T-cell (primary cell): Measurements from ENCODE around the gene LRIG3. TPM values are rescaled to one million over a fixed set of nuclear protein-coding genes. Genes with fewer than 3 reads are reported as not detected.
"Not testable (repeated sequence)": the region's sequence is repeated elsewhere in the genome, so short reads cannot be mapped to it uniquely, and the experiment has no call there.

Experiments used
- ATAC-seq, 4 experiments: fragments of 200-7000 bp in 3 of 4; fragments of 150-1000 bp in 1 of 4; cut with Tn5 transposase; replicated peaks in 1 of 4; 1 replicate in 3 of 4; 2 replicates in 1 of 4; pipeline ENCODE4 v1.10.0; 2021; ENCODE audit warnings: moderate library complexity in 3 of 4, mild to moderate bottlenecking in 2 of 4, moderate number of reproducible peaks in 1 of 4
- CTCF ChIA-PET, 2 donors: fragments of 300-600 bp; sonication (Branson Sonifier 250); formaldehyde crosslinking; loops; one replicate each; lab custom pipeline; 2022; ENCODE audit warnings: antibody characterized with exemption in 2 of 2; lab: Charles Lee
- POLR2A ChIA-PET, 2 donors: fragments of 300-600 bp; sonication (Branson Sonifier 250); formaldehyde crosslinking; loops; one replicate each; lab custom pipeline; 2022; ENCODE audit warnings: antibody characterized with exemption in 2 of 2; lab: Charles Lee
- DNase-seq, 35 experiments: peaks; one replicate each; pipeline versions ENCODE4 v3.0.0 to v3.0.0-alpha.2; 2013 to 2023
- H3K27ac ChIP-seq: one replicate; pipeline ENCODE4 v1.5.1; 2013; ENCODE audit warnings: low read length
- H3K27me3 ChIP-seq, 2 experiments: replicated peaks in 1 of 2; 1 replicate in 1 of 2; 2 replicates in 1 of 2; pipeline versions ENCODE4 v1.6.1 to v1.7.0; 2013; ENCODE audit warnings: low read length in 1 of 2, mixed read lengths in 1 of 2; ENCODE audit not compliant: control insufficient read depth in 2 of 2, insufficient read depth in 2 of 2; ENCODE audit errors: extremely low read depth in 1 of 2
- H3K36me3 ChIP-seq, 2 donors: 1 replicate in 1 of 2; 2 replicates in 1 of 2; pipeline versions ENCODE4 v1.6.1 to v1.7.0; 2013; ENCODE audit warnings: low read length in 1 of 2; ENCODE audit not compliant: control insufficient read depth in 2 of 2, insufficient read depth in 1 of 2; ENCODE audit errors: extremely low read depth in 1 of 2
- H3K4me1 ChIP-seq, 2 experiments: 1 replicate in 1 of 2; 2 replicates in 1 of 2; pipeline versions ENCODE4 v1.6.1 to v1.7.0; 2013; ENCODE audit warnings: low read length in 2 of 2, mixed read lengths in 1 of 2; ENCODE audit not compliant: insufficient read depth in 2 of 2, control insufficient read depth in 1 of 2; ENCODE audit errors: extremely low read depth in 1 of 2
- H3K4me3 ChIP-seq, 2 donors: 1 replicate in 1 of 2; 2 replicates in 1 of 2; pipeline versions ENCODE4 v1.5.1 to v1.7.0; 2013; ENCODE audit warnings: mild to moderate bottlenecking in 2 of 2, low read length in 1 of 2, moderate library complexity in 1 of 2; ENCODE audit not compliant: control insufficient read depth in 1 of 2; ENCODE audit errors: extremely low read depth in 1 of 2
- H3K9me3 ChIP-seq: 2 replicates; pipeline ENCODE4 v1.7.0; 2013
- H3K27ac Mint-ChIP-seq, 2 donors: one replicate each; pipeline ENCODE4 v1.8.0; 2020 to 2021; ENCODE audit warnings: mild to moderate bottlenecking in 2 of 2, mixed read lengths in 2 of 2
- H3K27me3 Mint-ChIP-seq, 2 donors: one replicate each; pipeline ENCODE4 v1.8.0; 2021 to 2022; ENCODE audit warnings: mixed read lengths in 2 of 2
- H3K36me3 Mint-ChIP-seq: one replicate; pipeline ENCODE4 v1.8.0; 2021; ENCODE audit warnings: mixed read lengths
- H3K4me1 Mint-ChIP-seq, 3 donors: one replicate each; pipeline ENCODE4 v1.8.0; 2020 to 2022; ENCODE audit warnings: mixed read lengths in 3 of 3, mild to moderate bottlenecking in 1 of 3
- H3K4me3 Mint-ChIP-seq, 3 donors: one replicate each; pipeline ENCODE4 v1.8.0; 2020 to 2022; ENCODE audit warnings: mild to moderate bottlenecking in 3 of 3, mixed read lengths in 3 of 3, moderate library complexity in 3 of 3
- H3K9me3 Mint-ChIP-seq, 3 donors: one replicate each; pipeline ENCODE4 v1.8.0; 2020 to 2022; ENCODE audit warnings: mixed read lengths in 3 of 3
- WGBS: methylation state at CpG from one replicate; pipeline ENCODE4 v1.1.5; 2013; ENCODE audit warnings: missing lambda C conversion rate; ENCODE audit not compliant: insufficient coverage; 5-methylcytosine and 5-hydroxymethylcytosine counted together
- total RNA-seq, 35 experiments: library from RNA in 6 of 35; stranded (reverse) in 6 of 35; fragments of 120-200 nt in 1 of 35; gene quantifications; one replicate each; pipeline versions ENCODE4 v1.2.1 to v1.2.4 and lab custom pipeline; 2013 to 2026

LRIG3 gene
- total RNA-seq, 5 donors from 2014 or later (not counting 1 experiment from before 2014, with no cell fraction given): 0.09 to 0.13 (median 0.12) TPM; not detected in 2

DNA sequence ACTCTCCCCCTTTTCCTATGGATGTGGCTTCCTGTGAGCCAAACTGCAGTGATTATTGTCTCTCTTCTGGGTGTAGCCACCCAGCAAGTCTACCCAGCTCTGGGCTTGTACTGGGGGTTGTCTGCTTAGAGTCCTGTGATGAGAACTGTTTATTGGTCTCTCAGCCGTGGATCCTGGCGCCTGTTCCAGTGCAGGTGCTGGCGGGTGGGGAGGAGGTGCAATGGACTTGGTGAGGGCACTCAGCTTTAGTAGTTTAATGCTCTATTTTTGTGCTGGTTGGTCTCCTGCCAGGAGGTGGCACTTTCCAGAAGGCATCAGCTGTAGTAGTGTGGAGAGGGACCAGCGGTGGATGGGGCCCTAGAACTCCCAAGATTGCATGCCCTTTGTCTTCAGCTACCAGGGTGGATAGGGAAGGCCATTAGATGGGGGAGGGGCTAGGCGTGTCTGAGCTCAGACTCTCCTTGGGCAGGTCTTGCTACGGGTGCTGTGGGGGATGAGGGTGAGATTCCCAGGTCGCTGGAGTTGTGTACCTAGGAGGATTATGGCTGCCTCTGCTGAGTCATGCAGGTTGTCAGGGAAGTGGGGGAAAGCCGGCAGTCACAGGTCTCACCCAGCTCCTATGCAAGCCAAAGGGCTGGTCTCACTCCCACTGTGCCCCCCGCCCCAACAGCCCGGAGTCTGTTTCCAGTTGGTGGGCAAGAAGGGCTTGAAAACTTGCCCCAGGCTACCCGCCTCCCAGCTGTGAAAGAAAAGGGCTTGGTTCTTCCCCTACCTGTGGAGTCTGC lies 29.8 kb upstream of the LRIG3 start:
- H3K36me3 Mint-ChIP-seq, H3K4me1 ChIP-seq, H3K4me3 Mint-ChIP-seq, H3K27ac Mint-ChIP-seq, ATAC-seq, H3K4me1 Mint-ChIP-seq, H3K36me3 ChIP-seq, DNase-seq, H3K4me3 ChIP-seq, H3K9me3 ChIP-seq, POLR2A ChIA-PET, H3K27ac ChIP-seq, CTCF ChIA-PET, H3K27me3 Mint-ChIP-seq, H3K27me3 ChIP-seq: not testable (repeated sequence)
- peaks cover 6 to 30% (median 18%) of the 10 kb centered on the region in 3 donors for H3K9me3 Mint-ChIP-seq
- WGBS: 69% methylated on average over 10 of the region's 11 CpGs

DNA sequence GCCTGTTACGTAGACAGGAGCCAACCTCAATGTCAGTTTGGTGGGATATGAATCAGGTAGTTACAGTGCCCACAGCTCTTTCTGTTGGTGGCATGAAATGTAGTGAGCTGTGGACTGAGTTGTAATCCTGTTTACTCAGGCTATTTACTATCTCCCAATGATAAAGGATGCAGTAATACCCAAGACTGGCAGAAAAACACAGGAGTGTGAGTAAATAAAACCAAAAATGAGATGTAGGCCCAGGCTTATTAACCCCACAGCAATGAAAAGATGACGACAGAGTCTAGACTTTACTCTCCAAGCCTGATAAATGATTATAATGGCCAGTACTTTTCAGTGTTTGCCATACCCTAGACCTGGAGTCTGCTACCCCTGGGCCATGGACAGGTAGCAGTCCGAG lies 22.8 kb upstream of the LRIG3 start:
- Histone ChIP-seq H3K4me1 (no peaks in the 10 kb centered on the region), H3K27me3 (no peaks in the 10 kb centered on the region), H3K27ac (no peak overlapping the region), H3K36me3 (no peaks in the 10 kb centered on the region), H3K4me3 (no peak overlapping the region), H3K9me3 (no peaks in the 10 kb centered on the region)
- Mint-ChIP-seq H3K27me3 (no peaks in the 10 kb centered on the region), H3K9me3 (peaks cover 5 to 12% (median 9%) of the 10 kb centered on the region in 3 donors), H3K36me3 (no peaks in the 10 kb centered on the region), H3K4me1 (no peaks in the 10 kb centered on the region), H3K4me3 (no peak overlapping the region), H3K27ac (no peak overlapping the region)
- DNase-seq (no peak), ATAC-seq (no peak)
- WGBS: 90% methylated on average over 2 of the region's 3 CpGs
- ChIA-PET CTCF (no interaction called here), POLR2A (no interaction called here)

DNA sequence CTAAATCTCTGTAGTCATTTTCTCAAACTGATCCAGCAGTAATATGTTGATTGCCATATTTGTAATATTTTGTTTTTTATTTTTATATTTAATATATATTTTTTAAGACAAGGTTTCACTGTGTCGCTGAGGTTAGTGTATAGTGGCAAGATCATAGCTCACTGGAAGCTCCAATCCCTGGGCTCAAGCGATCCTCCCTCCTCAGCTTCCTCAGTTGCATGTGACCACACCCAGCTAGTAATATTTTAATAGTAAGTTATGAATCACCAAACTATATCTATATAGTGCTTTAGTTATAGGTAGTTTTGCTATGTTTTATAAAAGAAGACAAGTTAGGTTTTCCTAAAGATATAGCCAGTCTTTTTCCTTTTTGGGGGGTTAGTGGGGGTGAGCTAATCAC lies 22.0 kb upstream of the LRIG3 start:
- no peak overlapping the region for H3K27ac Mint-ChIP-seq
- CTCF ChIA-PET: no interaction called here
- H3K27me3 ChIP-seq: no peaks in the 10 kb centered on the region
- no CpG with 5 or more reads among the region's 2 CpGs for WGBS
- no peaks in the 10 kb centered on the region for H3K4me1 ChIP-seq
- peaks cover 5 to 8% (median 7%) of the 10 kb centered on the region in 3 donors for H3K9me3 Mint-ChIP-seq
- DNase-seq (no peak), ATAC-seq (no peak)
- H3K4me1 Mint-ChIP-seq: no peaks in the 10 kb centered on the region
- H3K4me3 Mint-ChIP-seq: no peak overlapping the region
- no peaks in the 10 kb centered on the region for H3K27me3 Mint-ChIP-seq
- no peaks in the 10 kb centered on the region for H3K36me3 ChIP-seq
- no peak overlapping the region for H3K27ac ChIP-seq
- H3K9me3 ChIP-seq: no peaks in the 10 kb centered on the region
- POLR2A ChIA-PET: no interaction called here
- H3K4me3 ChIP-seq: no peak overlapping the region
- H3K36me3 Mint-ChIP-seq: no peaks in the 10 kb centered on the region

DNA sequence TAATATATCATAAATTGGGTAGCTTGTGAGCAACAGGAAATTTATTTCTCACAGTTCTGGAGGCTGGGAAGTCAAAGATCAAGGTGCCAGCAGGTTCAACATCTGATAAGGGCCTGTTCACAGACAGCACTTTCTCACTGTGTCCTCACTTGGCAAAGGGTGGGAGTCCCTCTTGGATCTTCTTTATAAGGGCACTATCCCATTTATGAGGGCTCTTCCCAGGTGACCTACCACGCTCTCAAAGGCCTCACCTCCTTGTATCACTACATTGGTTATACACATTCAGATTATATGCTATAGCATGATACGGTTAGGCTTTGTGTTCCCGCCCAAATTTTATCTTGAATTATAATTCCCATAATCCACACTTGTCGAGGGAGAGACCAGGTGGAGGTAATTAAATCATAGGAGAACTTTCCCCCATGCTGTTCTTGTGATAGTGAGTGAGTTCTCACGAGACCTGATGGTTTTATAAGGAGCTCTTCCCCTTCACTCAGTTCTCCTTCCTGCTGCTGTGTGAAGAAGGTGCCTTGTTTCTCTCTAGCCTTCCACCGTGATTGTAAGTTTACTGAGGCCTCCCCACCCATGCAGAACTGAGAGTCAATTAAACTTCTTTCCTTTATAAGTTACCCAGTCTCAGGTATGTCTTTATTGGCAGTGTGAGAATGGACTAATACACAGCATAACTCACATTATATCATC lies 19.2 kb upstream of the LRIG3 start:
- no CpG with 5 or more reads among the region's 6 CpGs for WGBS
- Histone ChIP-seq H3K4me1 (no peaks in the 10 kb centered on the region), H3K9me3 (no peaks in the 10 kb centered on the region), H3K4me3 (no peak overlapping the region), H3K36me3 (no peaks in the 10 kb centered on the region), H3K27me3 (no peaks in the 10 kb centered on the region), H3K27ac (no peak overlapping the region)
- Mint-ChIP-seq H3K4me1 (no peaks in the 10 kb centered on the region), H3K9me3 (peaks cover 0 to 2% (median 0%) of the 10 kb centered on the region in 3 donors), H3K4me3 (no peak overlapping the region), H3K27ac (no peak overlapping the region), H3K36me3 (no peaks in the 10 kb centered on the region), H3K27me3 (no peaks in the 10 kb centered on the region)
- ATAC-seq (no peak), DNase-seq (no peak)
- ChIA-PET POLR2A (no interaction called here), CTCF (no interaction called here)

- Mint-ChIP-seq H3K4me3 (no peak overlapping the region), H3K27me3 (no peaks in the 10 kb centered on the region), H3K36me3 (no peaks in the 10 kb centered on the region), H3K4me1 (no peaks in the 10 kb centered on the region), H3K9me3 (peaks cover 0 to 2% (median 0%) of the 10 kb centered on the region in 3 donors), H3K27ac (no peak overlapping the region)
- Histone ChIP-seq H3K27ac (no peak overlapping the region), H3K9me3 (no peaks in the 10 kb centered on the region), H3K27me3 (no peaks in the 10 kb centered on the region), H3K4me3 (no peak overlapping the region), H3K4me1 (no peaks in the 10 kb centered on the region), H3K36me3 (no peaks in the 10 kb centered on the region)
- ChIA-PET POLR2A (no interaction called here), CTCF (no interaction called here)
- no peak for ATAC-seq
- no peak for DNase-seq
- no CpG with 5 or more reads among the region's 2 CpGs for WGBS
These were observed 18.1 kb upstream of the LRIG3 start for GRCh38 chr12:58938440-58938839.

DNA sequence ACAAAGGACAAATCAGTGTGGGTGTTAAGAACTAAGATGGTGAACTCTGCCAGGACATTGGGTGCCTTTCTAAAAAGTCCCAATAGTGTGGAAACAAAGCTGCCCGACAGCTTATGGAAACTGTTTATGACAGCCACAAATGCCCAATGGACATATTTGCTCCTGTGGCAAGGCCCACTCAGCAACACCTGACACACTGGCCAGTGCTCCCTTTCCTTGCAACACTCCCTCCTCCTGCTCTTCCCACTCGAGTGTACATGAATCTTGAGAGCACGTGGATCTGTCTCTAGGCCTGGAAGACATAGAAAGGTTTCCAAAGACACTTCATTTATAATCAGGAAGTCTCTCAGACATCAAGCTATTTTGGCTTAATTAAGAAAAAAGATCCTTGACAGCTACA lies 14.2 kb upstream of the LRIG3 start:
- CTCF ChIA-PET: no interaction called here
- Mint-ChIP-seq H3K4me1 (no peaks in the 10 kb centered on the region), H3K27me3 (no peaks in the 10 kb centered on the region), H3K27ac (no peak overlapping the region), H3K9me3 (peaks cover 2 to 3% (median 2%) of the 10 kb centered on the region in 3 donors), H3K4me3 (no peak overlapping the region), H3K36me3 (no peaks in the 10 kb centered on the region)
- H3K36me3 ChIP-seq: no peaks in the 10 kb centered on the region
- no peaks in the 10 kb centered on the region for H3K27me3 ChIP-seq
- DNase-seq: no peak
- POLR2A ChIA-PET: no interaction called here
- 86% methylated on average over 1 of the region's 3 CpGs for WGBS
- H3K4me1 ChIP-seq: no peaks in the 10 kb centered on the region
- ATAC-seq: no peak
- H3K4me3 ChIP-seq: no peak overlapping the region
- H3K27ac ChIP-seq: no peak overlapping the region
- H3K9me3 ChIP-seq: no peaks in the 10 kb centered on the region
